ENCODE data around the gene TRMT1.

TRMT1 gene

DNA sequence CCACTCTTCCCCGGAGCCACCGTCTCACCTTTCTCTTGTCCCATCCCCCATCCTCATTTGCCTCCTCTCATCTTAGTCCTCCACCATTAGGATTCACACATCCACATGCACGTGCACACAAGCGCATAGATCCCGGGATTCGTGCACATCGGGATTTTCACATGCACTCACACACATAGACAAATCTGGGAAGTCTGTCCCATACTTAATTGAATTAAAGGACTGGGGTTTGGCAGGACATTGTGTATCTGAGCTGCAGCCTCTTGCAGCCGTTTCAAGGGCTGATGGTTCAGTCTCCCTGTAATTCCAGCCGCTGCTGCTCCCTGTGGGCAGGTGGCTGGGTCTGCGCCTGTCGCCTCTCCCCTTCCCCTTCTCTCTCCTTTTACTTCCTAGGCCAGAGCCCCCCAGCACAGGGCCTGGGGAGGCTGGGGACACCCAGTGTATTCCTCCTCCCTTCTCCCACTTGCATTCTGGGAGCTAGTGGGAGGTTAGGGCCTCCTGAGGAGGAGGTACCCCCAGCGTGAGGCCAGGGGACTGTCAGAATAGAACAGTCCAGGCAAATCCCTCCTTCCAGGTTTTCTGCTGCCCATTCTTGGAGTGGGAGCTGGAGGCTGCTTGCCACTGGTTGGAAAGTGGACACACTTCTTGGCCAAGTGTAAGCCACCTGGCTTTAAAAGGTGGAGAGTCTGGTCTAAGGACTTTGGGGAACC, 57.4 kb downstream of the TRMT1 start:
- no peak overlapping the region for H3K4me3 ChIP-seq (ENCODE audit: low read depth, low read length)
- no peak for DNase-seq (ENCODE audit: low read depth)
- in situ Hi-C loops (cut with HindIII; ENCODE audit: low sequenced_read_pairs): loop anchor here (25.0 kb wide), 1 partner anchor 178 kb away; no protein-coding TSS in a partner anchor
- TF ChIP-seq, protein P1, sequence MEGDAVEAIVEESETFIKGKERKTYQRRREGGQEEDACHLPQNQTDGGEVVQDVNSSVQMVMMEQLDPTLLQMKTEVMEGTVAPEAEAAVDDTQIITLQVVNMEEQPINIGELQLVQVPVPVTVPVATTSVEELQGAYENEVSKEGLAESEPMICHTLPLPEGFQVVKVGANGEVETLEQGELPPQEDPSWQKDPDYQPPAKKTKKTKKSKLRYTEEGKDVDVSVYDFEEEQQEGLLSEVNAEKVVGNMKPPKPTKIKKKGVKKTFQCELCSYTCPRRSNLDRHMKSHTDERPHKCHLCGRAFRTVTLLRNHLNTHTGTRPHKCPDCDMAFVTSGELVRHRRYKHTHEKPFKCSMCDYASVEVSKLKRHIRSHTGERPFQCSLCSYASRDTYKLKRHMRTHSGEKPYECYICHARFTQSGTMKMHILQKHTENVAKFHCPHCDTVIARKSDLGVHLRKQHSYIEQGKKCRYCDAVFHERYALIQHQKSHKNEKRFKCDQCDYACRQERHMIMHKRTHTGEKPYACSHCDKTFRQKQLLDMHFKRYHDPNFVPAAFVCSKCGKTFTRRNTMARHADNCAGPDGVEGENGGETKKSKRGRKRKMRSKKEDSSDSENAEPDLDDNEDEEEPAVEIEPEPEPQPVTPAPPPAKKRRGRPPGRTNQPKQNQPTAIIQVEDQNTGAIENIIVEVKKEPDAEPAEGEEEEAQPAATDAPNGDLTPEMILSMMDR (IDR thresholded peaks at IDR 0.05; ENCODE audit: low read depth, low read length, missing control alignments): peak; percentile 21

DNA sequence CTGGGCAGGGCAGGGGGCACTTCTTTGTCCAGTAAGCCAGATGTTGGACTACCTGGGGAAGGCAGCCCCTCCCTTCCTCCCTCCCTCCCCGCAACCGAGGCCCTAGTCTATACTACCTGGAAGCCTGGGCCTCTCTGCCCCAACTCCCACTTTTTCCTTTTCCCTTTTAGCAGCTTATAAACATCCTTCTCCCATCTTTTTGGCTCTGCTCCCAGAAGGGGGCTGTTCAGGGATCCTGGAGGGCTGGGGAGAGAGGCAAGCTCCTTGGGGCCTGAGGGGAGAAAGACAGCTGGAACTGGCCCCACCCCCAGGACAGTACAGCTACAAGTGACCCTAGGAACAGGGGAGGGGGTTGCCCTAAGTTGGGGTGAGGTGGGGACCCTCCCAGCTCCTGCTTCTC, 58.8 kb downstream of the TRMT1 start:
- in situ Hi-C loops (cut with HindIII; ENCODE audit: low sequenced_read_pairs): loop anchor here (25.0 kb wide), 1 partner anchor 180 kb away; no protein-coding TSS in a partner anchor

DNA sequence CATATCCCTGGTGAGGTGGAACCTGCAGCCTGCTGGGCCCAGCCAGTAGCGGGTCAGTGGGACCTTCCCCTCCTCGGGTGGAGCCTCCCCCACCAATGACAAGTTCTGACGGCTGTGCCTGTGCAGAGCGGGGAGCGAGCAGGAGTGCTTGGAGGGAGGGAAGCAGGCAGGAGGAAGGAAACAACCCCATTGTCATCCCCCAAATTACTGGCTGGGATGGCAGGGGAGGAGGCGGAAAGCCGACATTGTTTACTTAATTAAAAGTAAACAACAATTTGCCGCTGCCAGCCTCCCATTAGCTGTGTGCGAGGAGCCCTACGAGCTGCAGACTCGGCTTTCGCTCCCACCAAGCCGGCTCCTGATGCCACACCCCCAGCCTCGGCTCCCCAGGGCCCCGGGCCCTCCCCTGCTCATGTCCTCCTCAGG, 59.4 kb downstream of the TRMT1 start:
- in situ Hi-C loops (cut with HindIII; ENCODE audit: low sequenced_read_pairs): loop anchor here (25.0 kb wide), 1 partner anchor 180 kb away; no protein-coding TSS in a partner anchor
- no peak overlapping the region for H3K4me3 ChIP-seq (ENCODE audit: low read depth, low read length)
- no peak for DNase-seq (ENCODE audit: low read depth)
- TF ChIP-seq, protein P1 (IDR thresholded peaks at IDR 0.05; ENCODE audit: low read depth, low read length, missing control alignments): no peak

More for the DNA sequence above, 58.8 kb downstream of the TRMT1 start:
- TF ChIP-seq, protein P1 (IDR thresholded peaks at IDR 0.05; ENCODE audit: low read depth, low read length, missing control alignments): no peak
- H3K4me3 ChIP-seq (ENCODE audit: low read depth, low read length): no peak overlapping the region
- no peak for DNase-seq (ENCODE audit: low read depth)

DNA sequence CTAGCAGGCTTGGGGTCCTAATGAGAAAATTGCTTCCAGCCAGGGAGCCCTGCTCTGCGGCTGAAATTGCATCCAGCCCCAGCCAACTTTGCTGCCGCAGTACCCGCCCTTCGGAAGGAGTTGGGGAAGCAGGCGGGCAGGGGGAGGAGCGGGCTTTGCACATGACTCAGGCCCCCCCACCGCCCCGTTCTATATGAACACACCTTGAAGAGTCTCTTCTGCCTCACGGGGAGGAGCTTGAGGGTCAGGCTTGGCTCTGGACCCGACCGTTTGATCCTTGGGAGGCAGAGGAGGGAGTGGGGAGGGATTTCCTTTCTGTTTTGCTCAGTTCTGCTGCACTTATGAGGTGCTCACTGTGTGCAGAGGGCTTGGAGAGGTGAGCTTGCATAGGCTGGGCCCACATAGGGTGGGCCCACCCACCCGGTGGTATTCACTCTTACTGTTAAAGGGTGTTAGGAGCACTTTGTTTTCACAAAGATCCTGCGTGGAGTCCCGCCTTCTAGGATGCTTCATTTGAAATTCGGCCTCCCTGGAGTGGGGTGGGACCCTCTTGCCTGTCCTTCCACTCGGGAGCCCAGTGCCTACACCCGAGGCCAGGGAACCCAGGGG, 60.4 kb downstream of the TRMT1 start:
- H3K4me3 ChIP-seq (ENCODE audit: low read depth, low read length): peak overlapping the region; percentile 24
- in situ Hi-C loops (cut with HindIII; ENCODE audit: low sequenced_read_pairs): loop anchor here (25.0 kb wide), 1 partner anchor 181 kb away; no protein-coding TSS in a partner anchor
- DNase-seq (ENCODE audit: low read depth): peak; percentile 81
- TF ChIP-seq, protein P1 (IDR thresholded peaks at IDR 0.05; ENCODE audit: low read depth, low read length, missing control alignments): no peak

DNA sequence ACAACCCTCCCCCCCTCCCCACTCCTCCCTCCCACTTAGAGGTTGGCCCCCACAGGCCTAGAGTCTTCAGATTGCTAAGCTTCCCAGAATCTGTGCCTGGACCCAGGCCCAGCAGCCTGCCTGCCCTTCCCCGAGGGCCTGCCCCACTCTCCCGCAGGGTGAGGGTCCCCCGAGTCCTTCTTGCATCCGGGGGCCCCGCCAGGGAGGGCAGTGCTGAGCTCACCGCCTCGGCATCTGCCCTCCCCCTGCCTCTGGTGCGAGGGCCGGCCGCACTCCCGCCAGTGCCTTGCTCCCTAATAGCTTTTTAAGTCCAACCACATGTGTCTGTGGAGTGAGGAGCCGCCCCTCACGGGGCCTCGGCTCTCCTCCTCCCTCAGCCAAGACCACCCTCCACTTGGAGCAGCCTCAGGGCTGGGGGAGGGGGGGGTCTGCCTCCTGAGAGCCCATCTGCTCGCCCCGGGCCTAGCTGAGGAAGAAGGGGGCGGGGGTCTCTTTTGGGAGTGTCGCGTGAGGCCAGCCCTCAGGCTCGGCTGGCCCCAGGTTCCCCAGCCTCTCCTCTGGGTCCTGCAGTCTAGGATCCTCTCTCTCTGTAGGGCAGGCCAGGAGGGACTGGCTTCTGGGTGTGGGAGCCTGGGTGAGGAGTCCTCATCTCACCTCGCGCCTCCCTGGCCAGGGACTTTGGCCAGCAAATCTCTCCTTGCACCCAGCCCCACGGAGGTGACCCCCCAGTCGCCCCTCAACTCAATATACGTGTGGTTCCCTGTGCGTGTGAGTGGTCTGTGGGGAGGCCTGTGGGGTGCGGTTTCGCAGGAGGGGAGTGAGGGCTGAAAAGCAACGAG, 61.1 kb downstream of the TRMT1 start:
- DNase-seq (ENCODE audit: low read depth): peak; percentile 82
- TF ChIP-seq, protein P1 (IDR thresholded peaks at IDR 0.05; ENCODE audit: low read depth, low read length, missing control alignments): no peak

More for the DNA sequence above, 61.1 kb downstream of the TRMT1 start:
- in situ Hi-C loops (cut with HindIII; ENCODE audit: low sequenced_read_pairs): loop anchor here (25.0 kb wide), 1 partner anchor 182 kb away; no protein-coding TSS in a partner anchor
- H3K4me3 ChIP-seq (ENCODE audit: low read depth, low read length): peak overlapping the region; percentile 24

Data from astrocyte of the cerebellum (primary cell).